RWPE2 (cell line): ENCODE measurements around the gene CDH9.

ENCODE experiments used
- ATAC-seq: fragments of 200-7000 bp; cut with Tn5 transposase; 3 replicates; pipeline ENCODE4 v1.9.1; 2021; ENCODE audit warnings: low read depth
- DNase-seq: peaks from one replicate; pipeline ENCODE4 v3.0.0-alpha.2; 2020; ENCODE audit warnings: low spot score
- H3K27ac ChIP-seq: fragments of 450-650 bp; 2 replicates; pipeline ENCODE4 v1.5.1; 2017; ENCODE audit warnings: mild to moderate bottlenecking; ENCODE audit not compliant: poor library complexity, severe bottlenecking
- H3K27me3 ChIP-seq: fragments of 250-450 bp; sonication (Bioruptor Pico); 2 replicates; pipeline ENCODE4 v1.5.1; 2021; ENCODE audit warnings: mild to moderate bottlenecking, moderate library complexity; ENCODE audit not compliant: insufficient read depth, poor library complexity, severe bottlenecking
- H3K36me3 ChIP-seq: fragments of 250-450 bp; sonication (Bioruptor Pico); 2 replicates; pipeline ENCODE4 v1.5.1; 2020; ENCODE audit warnings: low read depth, mild to moderate bottlenecking, moderate library complexity
- H3K4me1 ChIP-seq: fragments of 250-450 bp; sonication (Bioruptor Pico); 2 replicates; pipeline ENCODE4 v1.5.1; 2021; ENCODE audit warnings: mild to moderate bottlenecking, moderate library complexity; ENCODE audit not compliant: insufficient read depth, poor library complexity, severe bottlenecking
- H3K4me3 ChIP-seq: fragments of 250-450 bp; sonication (Bioruptor Pico); 2 replicates; pipeline ENCODE4 v1.5.1; 2021; ENCODE audit warnings: mild to moderate bottlenecking, moderate library complexity; ENCODE audit not compliant: severe bottlenecking
- H3K9me3 ChIP-seq: fragments of 250-450 bp; sonication (Bioruptor Pico); 2 replicates; pipeline ENCODE4 v1.5.1; 2021; ENCODE audit warnings: mild to moderate bottlenecking, moderate library complexity; ENCODE audit not compliant: severe bottlenecking
- CTCF ChIP-seq: fragments of 450-650 bp; IDR thresholded peaks from one replicate; pipeline ENCODE4 v1.5.1; 2017; ENCODE audit warnings: mild to moderate bottlenecking, moderate library complexity; ENCODE audit not compliant: poor library complexity, severe bottlenecking

CDH9 gene

GRCh38 chr5:26833596-26833995 lies 204.8 kb downstream of the CDH9 start:
- TF ChIP-seq CTCF = no peak
- Histone ChIP-seq H3K4me1 (no peaks in the 10 kb centered on the region), H3K36me3 (no peaks in the 10 kb centered on the region), H3K27ac (no peak overlapping the region), H3K27me3 (no peaks in the 10 kb centered on the region), H3K4me3 (no peak overlapping the region), H3K9me3 (peaks cover 3% of the 10 kb centered on the region)
- no peak for DNase-seq
- ATAC-seq = peak; percentile 45; the same call in 1 of the 3 replicates
